ENCODE results near the gene ATXN2. TPM values are rescaled to one million over a fixed set of nuclear protein-coding genes. Genes with fewer than 3 reads are reported as not detected.
"Not testable (repeated sequence)": the region's sequence is repeated elsewhere in the genome, so short reads cannot be mapped to it uniquely, and the experiment has no call there.

The ATXN2 gene
- polyA plus RNA-seq (ENCODE audit: insufficient read length in 4 of 4) = 10 to 100 TPM; 67.8 to 92.8 (median 83.5) TPM

- peak in 2 of 4 donors; percentile 37 to 49 for DNase-seq (ENCODE audit: low read depth in 4 of 4, low spot score in 3 of 4)
Observed at GRCh38 chr12:111598637-111599452, at the start of gene ATXN2. ATXN2 (minus strand) TSS chr12:111599315; CDS start chr12:111599034, 281 bp downstream.

- DNase-seq (ENCODE audit: low read depth in 4 of 4, low spot score in 3 of 4) = no peak
Observed at GRCh38 chr12:111645433-111645832, 46.3 kb upstream of the ATXN2 start.

- no peak for DNase-seq (ENCODE audit: low read depth in 4 of 4, low spot score in 3 of 4)
Observed at GRCh38 chr12:111643427-111643826, 44.3 kb upstream of the ATXN2 start.

- DNase-seq (ENCODE audit: low read depth in 4 of 4, low spot score in 3 of 4) = no peak
Observed at GRCh38 chr12:111642681-111643426, 43.7 kb upstream of the ATXN2 start.

GRCh38 chr12:111640506-111640905 is 41.4 kb upstream of the ATXN2 start:
- no peak for DNase-seq (ENCODE audit: low read depth in 4 of 4, low spot score in 3 of 4)

GRCh38 chr12:111638556-111638955 is 39.4 kb upstream of the ATXN2 start:
- no peak for DNase-seq (ENCODE audit: low read depth in 4 of 4, low spot score in 3 of 4)

GRCh38 chr12:111636209-111636945 is 37.3 kb upstream of the ATXN2 start:
- DNase-seq (ENCODE audit: low read depth in 4 of 4, low spot score in 3 of 4) = peak in 2 of 4 donors; percentile 50 to 55

GRCh38 chr12:111635524-111635923 is 36.4 kb upstream of the ATXN2 start:
- DNase-seq (ENCODE audit: low read depth in 4 of 4, low spot score in 3 of 4) = no peak

GRCh38 chr12:111628505-111629260 is 29.6 kb upstream of the ATXN2 start:
- no peak for DNase-seq (ENCODE audit: low read depth in 4 of 4, low spot score in 3 of 4)

- DNase-seq (ENCODE audit: low read depth in 4 of 4, low spot score in 3 of 4) = no peak
Observed at GRCh38 chr12:111626230-111626629, 27.1 kb upstream of the ATXN2 start.

GRCh38 chr12:111624540-111624939 is 25.4 kb upstream of the ATXN2 start:
- DNase-seq (ENCODE audit: low read depth in 4 of 4, low spot score in 3 of 4) = no peak

- not testable (repeated sequence) for DNase-seq (ENCODE audit: low read depth in 4 of 4, low spot score in 3 of 4)
Observed at GRCh38 chr12:111617841-111618240, 18.7 kb upstream of the ATXN2 start.

- no peak for DNase-seq (ENCODE audit: low read depth in 4 of 4, low spot score in 3 of 4)
Observed at GRCh38 chr12:111616177-111616623, 17.1 kb upstream of the ATXN2 start.

- DNase-seq (ENCODE audit: low read depth in 4 of 4, low spot score in 3 of 4) = no peak
Observed at GRCh38 chr12:111607239-111607638, 8.1 kb upstream of the ATXN2 start.

GRCh38 chr12:111606767-111607230 is 7.7 kb upstream of the ATXN2 start:
- DNase-seq (ENCODE audit: low read depth in 4 of 4, low spot score in 3 of 4) = no peak

- no peak for DNase-seq (ENCODE audit: low read depth in 4 of 4, low spot score in 3 of 4)
Observed at GRCh38 chr12:111605911-111606766, 7.0 kb upstream of the ATXN2 start.

- DNase-seq (ENCODE audit: low read depth in 4 of 4, low spot score in 3 of 4) = not testable (repeated sequence)
Observed at GRCh38 chr12:111602857-111603256, 3.7 kb upstream of the ATXN2 start.

- DNase-seq (ENCODE audit: low read depth in 4 of 4, low spot score in 3 of 4) = no peak
Observed at GRCh38 chr12:111602348-111602747, 3.2 kb upstream of the ATXN2 start.

GRCh38 chr12:111600986-111601385 is 1.9 kb upstream of the ATXN2 start:
- DNase-seq (ENCODE audit: low read depth in 4 of 4, low spot score in 3 of 4) = not testable (repeated sequence)

Data from left renal pelvis (tissue), 4 donors.